ENCODE measurements around the gene FKBP14.
"Not testable (repeated sequence)": the region's sequence is repeated elsewhere in the genome, so short reads cannot be mapped to it uniquely, and the experiment has no call there.

The FKBP14 gene

GRCh38 chr7:29989257-29989995, 37.1 kb downstream of the FKBP14 start, which contains the start of gene SCRN1:
SCRN1 (minus strand) TSS chr7:29989801; CDS start chr7:29969067, 20,734 bp downstream.
- DNase-seq, result peak; percentile 18

- peak; percentile 15 for DNase-seq
These were observed 37.9 kb downstream of the FKBP14 start for GRCh38 chr7:29988424-29989256.

GRCh38 chr7:29987811-29988317, 38.6 kb downstream of the FKBP14 start:
- DNase-seq, result no peak

GRCh38 chr7:29987083-29987482, 39.4 kb downstream of the FKBP14 start:
- DNase-seq, result no peak

- DNase-seq, result no peak
These were observed 46.4 kb downstream of the FKBP14 start for GRCh38 chr7:29980151-29980550.

GRCh38 chr7:29977886-29978651, 48.4 kb downstream of the FKBP14 start:
- no peak for DNase-seq

- no peak for DNase-seq
These were observed 49.7 kb downstream of the FKBP14 start for GRCh38 chr7:29976673-29977415.

- DNase-seq, result no peak
These were observed 50.2 kb downstream of the FKBP14 start for GRCh38 chr7:29976266-29976665.

- no peak for DNase-seq
These were observed 50.9 kb downstream of the FKBP14 start for GRCh38 chr7:29975561-29975960.

- no peak for DNase-seq
These were observed 52.2 kb downstream of the FKBP14 start for GRCh38 chr7:29974286-29974685.

GRCh38 chr7:29972315-29972669, 54.2 kb downstream of the FKBP14 start:
- DNase-seq, result no peak

GRCh38 chr7:29971566-29972314, 54.8 kb downstream of the FKBP14 start:
- DNase-seq, result no peak

GRCh38 chr7:29970158-29970557, 56.3 kb downstream of the FKBP14 start:
- no peak for DNase-seq

GRCh38 chr7:29969738-29970137, 56.8 kb downstream of the FKBP14 start:
- DNase-seq, result no peak

GRCh38 chr7:29968683-29969395, 57.7 kb downstream of the FKBP14 start:
- DNase-seq, result no peak

GRCh38 chr7:29965030-29965429, 61.5 kb downstream of the FKBP14 start:
- no peak for DNase-seq

GRCh38 chr7:29962035-29962434, 64.5 kb downstream of the FKBP14 start:
- DNase-seq, result no peak

GRCh38 chr7:29961611-29962010, 64.9 kb downstream of the FKBP14 start:
- not testable (repeated sequence) for DNase-seq
